ENCODE data around the gene RETREG3. TPM values are rescaled to one million over a fixed set of nuclear protein-coding genes. Genes with fewer than 3 reads are reported as not detected.

Gene RETREG3, protein sequence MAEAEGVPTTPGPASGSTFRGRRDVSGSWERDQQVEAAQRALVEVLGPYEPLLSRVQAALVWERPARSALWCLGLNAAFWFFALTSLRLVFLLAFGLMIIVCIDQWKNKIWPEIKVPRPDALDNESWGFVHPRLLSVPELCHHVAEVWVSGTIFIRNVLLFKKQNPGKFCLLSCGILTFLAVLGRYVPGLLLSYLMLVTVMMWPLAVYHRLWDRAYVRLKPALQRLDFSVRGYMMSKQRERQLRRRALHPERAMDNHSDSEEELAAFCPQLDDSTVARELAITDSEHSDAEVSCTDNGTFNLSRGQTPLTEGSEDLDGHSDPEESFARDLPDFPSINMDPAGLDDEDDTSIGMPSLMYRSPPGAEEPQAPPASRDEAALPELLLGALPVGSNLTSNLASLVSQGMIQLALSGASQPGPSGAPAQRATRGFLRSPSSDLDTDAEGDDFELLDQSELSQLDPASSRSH
- total RNA-seq: 48.9 and 51.7 TPM in 2 replicates

GRCh38 chr17:42609182-42609813, at the start of gene RETREG3, which contains the start of gene TUBG1:
Gene RETREG3, minus strand, starts transcription at chr17:42609374. Its CDS starts 50 bp downstream, at chr17:42609324.
Gene TUBG1, plus strand, starts transcription at chr17:42609683. Its CDS starts 55 bp downstream, at chr17:42609738.

DNA sequence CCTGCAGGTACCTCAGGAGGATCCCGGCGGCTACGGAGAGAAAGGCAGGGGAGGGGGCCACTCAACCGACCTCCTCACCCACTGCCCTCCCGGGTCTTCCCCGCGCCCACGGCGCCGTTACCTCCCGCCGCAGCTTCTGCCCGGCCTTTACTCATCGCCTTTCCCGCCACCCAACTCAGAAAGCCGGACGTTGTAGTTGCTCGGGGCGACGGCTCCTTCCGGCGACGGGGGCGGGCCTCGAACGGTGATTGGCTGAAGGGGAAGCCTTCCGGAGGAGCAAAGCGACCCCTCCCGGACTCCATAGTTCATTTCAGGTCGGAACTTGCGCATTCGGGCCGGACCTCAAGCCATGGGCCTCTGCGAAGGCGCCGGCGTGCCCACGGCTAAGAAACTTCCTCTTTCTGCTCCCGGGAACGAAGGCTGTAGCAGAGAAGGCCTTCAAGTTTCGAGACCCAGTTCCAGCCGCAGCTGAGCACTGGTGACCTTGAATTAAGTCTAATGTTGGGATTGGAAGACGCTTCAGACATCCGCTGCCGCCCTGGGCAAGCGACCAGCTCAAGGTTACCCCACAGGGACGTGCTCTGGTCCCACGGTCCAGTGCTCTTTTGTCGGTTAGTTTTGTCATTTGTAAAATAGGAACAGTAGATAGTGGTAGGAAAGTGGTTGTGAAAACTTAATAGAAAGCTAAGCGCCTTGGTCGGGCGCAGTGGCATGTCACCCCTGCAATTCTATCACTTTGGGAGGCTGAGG, 31.5 kb downstream of the RETREG3 start, which contains the start of gene PSMC3IP:
TSS of gene PSMC3IP (minus strand) at position 198 of the 750 bp plus-strand sequence. CDS start at position 155, 43 bp downstream.

GRCh38 chr17:42566883-42567573, 42.1 kb downstream of the RETREG3 start, which contains the start of gene MLX:
Gene MLX, plus strand, starts transcription at chr17:42567100. Its CDS starts 25 bp downstream, at chr17:42567125.

GRCh38 chr17:42561897-42562387, 47.2 kb downstream of the RETREG3 start, which contains the start of gene COASY:
Gene COASY, plus strand, starts transcription at chr17:42562148. Its CDS starts 475 bp downstream, at chr17:42562623.

DNA sequence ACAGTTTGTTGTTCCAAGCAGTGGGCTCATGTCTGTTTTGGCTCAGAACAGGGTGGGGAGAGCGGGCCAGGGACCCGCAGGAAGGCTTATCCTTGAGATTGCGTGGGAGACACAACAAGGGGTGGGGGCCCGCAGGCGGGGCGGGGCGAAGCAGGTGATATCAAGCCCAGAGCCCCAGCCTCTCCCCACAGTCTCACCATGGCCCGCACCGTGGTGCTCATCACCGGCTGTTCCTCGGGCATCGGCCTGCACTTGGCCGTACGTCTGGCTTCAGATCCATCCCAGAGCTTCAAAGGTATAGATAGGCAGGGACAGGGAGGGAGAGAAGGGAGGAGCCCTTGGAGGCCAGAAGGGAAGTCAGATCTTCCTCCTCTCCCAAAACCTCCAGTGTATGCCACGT, 56.4 kb downstream of the RETREG3 start, which contains the start of gene HSD17B1:
TSS of gene HSD17B1 (plus strand) at position 188 of the 400 bp plus-strand sequence. CDS start at position 199, 11 bp downstream.

GRCh38 chr17:42536048-42536371, 73.2 kb downstream of the RETREG3 start, which contains the start of gene NAGLU:
Gene NAGLU, plus strand, starts transcription at chr17:42536241. Its CDS starts 32 bp downstream, at chr17:42536273.

Other genes starting within 250 kb of the RETREG3 start
- 128 and 160 TPM in 2 replicates for gene STAT3, start 220.9 kb downstream of the RETREG3 start, total RNA-seq
- 781 and 918 TPM in 2 replicates for gene CAVIN1, start 186.1 kb downstream of the RETREG3 start, total RNA-seq
- gene ATP6V0A1, start 150.5 kb downstream of the RETREG3 start, total RNA-seq: 20.6 and 22.4 TPM in 2 replicates
- 68.9 and 84.5 TPM in 2 replicates for gene NAGLU, start 73.1 kb downstream of the RETREG3 start, total RNA-seq
- gene HSD17B1, start 56.5 kb downstream of the RETREG3 start, total RNA-seq: 2.1 and 6.0 TPM in 2 replicates
- 15.7 and 33.8 TPM in 2 replicates for gene COASY, start 47.2 kb downstream of the RETREG3 start, total RNA-seq
- 30.8 and 35.6 TPM in 2 replicates for gene MLX, start 42.3 kb downstream of the RETREG3 start, total RNA-seq
- 1.6 and 2.2 TPM in 2 replicates for gene PSMC3IP, start 31.6 kb downstream of the RETREG3 start, total RNA-seq
- gene TUBG1, start 309 bp upstream of the RETREG3 start, total RNA-seq: 43.9 and 57.3 TPM in 2 replicates
- gene TUBG2, start 49.9 kb upstream of the RETREG3 start, total RNA-seq: 10.9 and 11.2 TPM in 2 replicates
- gene PLEKHH3, start 67.6 kb upstream of the RETREG3 start, total RNA-seq: 19.6 and 19.9 TPM in 2 replicates
- 1.3 and 7.8 TPM in 2 replicates for gene CCR10, start 72.5 kb upstream of the RETREG3 start, total RNA-seq
- gene CNTNAP1, start 73.2 kb upstream of the RETREG3 start, total RNA-seq: 25.3 and 49.4 TPM in 2 replicates
- gene EZH1, start 135.7 kb upstream of the RETREG3 start, total RNA-seq: 9.6 and 13.5 TPM in 2 replicates
- 0.65 and 1.4 TPM in 2 replicates for gene RAMP2, start 151.9 kb upstream of the RETREG3 start, total RNA-seq
- 77.3 and 82.1 TPM in 2 replicates for gene VPS25, start 164.1 kb upstream of the RETREG3 start, total RNA-seq
- 2.0 and 4.1 TPM in 2 replicates for gene WNK4, start 171.2 kb upstream of the RETREG3 start, total RNA-seq
- gene COA3, start 189.3 kb upstream of the RETREG3 start, total RNA-seq: 64.2 and 69.5 TPM in 2 replicates
- gene CNTD1, start 189.5 kb upstream of the RETREG3 start, total RNA-seq: not detected in 2 replicates
- gene BECN1, start 214.9 kb upstream of the RETREG3 start, total RNA-seq: 68.6 and 74.5 TPM in 2 replicates
- 67.7 and 107 TPM in 2 replicates for gene PSME3, start 224.0 kb upstream of the RETREG3 start, total RNA-seq
- gene AOC2, start 235.2 kb upstream of the RETREG3 start, total RNA-seq: 0.65 TPM in 1 of 2 replicates, not detected in the other
- gene AOC3, start 241.8 kb upstream of the RETREG3 start, total RNA-seq: not detected in 2 replicates

Data from cardiac atrium fibroblast (primary cell).